HG03565 (cell line): Measurements from ENCODE around the gene SLC35G2.
"Not testable (repeated sequence)": the region's sequence is repeated elsewhere in the genome, so short reads cannot be mapped to it uniquely, and the experiment has no call there.

Experiments used
- ATAC-seq: cut with Tn5 transposase; IDR thresholded peaks from one replicate; pipeline ENCODE4 v1.9.1; 2021; ENCODE audit warnings: mild to moderate bottlenecking, moderate library complexity; ENCODE audit not compliant: unreplicated experiment

Gene SLC35G2

DNA sequence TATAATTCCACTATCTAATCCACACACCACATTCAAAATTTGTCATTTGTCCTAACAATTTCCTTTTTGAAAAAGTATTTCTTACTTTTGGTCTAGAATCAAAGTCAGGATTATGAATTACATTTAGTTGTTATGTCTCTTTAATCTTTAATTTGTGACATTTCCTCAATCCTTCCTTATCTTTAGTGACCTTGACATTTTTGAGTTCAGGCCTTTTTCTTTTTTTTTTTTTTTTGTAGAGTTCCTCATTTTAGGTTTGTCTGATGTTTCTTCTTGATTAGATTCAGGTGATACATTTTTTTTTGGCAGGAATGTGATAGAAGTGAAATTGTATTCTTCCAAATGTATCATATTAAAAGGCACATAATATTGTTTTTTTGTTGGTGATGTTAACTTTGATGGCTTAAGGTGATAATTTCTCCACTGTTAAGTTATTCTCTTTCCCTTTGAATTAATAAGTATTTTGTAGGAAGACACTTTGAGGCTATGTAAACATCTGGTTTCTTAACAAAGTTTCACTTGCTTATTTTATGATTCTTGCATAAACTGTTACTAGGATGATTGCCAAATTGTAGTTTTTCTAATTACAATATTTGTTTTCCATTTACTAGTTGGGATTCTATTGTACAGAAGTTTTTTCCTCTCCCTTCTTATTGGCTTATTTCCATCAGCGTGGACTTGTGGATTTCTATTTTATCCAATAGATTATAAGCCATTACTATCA lies 16.3 kb downstream of the SLC35G2 start:
- ATAC-seq: no peak

DNA sequence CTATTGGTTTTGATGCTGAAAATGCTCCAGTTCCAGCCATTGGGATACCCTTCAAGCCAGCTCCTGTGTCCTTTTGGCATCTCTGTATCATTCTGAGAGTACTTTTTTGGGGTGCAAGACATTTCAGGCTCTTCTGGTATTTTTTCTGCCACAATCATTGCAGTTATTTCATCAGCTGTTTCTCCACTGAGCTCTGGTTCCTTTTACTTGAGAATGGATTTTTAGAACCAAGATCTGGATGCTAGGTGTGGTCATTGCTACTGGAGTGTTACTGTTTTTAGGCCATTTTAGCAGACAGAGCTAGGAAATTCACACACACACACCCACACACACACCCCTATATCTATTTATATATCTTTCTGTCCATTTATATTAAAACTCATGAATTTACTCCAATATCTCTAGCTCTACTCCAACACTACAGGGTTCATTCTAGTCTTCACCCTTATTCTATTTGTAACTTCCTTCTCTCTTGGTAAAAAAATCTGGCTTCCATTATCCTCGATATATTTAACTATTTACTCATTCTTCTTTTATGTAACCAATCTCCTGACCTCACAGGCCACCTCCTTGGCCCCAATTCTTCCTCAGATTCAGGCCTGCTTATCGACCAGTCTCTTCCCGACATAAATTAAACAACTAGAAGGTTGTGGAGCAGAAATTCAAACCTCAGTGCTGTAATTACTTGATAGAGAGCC lies 17.0 kb downstream of the SLC35G2 start:
- ATAC-seq: no peak

GRCh38 chr3:136836511-136837156 lies 17.7 kb downstream of the SLC35G2 start:
- ATAC-seq: no peak

- ATAC-seq: no peak
These were observed 20.0 kb downstream of the SLC35G2 start for GRCh38 chr3:136838641-136839555.

DNA sequence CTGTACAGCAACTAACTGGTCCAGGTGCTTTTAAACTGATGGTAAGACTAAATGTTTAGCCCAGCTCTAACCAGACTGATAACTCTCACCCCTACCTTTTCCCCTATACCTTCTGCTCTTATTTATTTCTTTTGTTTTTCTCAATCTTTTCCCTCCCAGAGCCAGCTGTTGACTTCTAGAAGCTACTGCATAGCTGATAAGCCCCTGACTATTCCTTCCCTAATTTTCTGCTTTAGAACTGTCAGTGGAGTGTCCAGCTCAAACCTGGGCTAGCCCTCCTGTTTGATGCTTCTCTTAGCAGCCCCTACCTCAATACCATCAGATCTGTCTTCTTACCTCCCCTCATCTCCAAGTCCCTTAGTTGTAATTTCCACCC lies 20.6 kb downstream of the SLC35G2 start:
- no peak for ATAC-seq

DNA sequence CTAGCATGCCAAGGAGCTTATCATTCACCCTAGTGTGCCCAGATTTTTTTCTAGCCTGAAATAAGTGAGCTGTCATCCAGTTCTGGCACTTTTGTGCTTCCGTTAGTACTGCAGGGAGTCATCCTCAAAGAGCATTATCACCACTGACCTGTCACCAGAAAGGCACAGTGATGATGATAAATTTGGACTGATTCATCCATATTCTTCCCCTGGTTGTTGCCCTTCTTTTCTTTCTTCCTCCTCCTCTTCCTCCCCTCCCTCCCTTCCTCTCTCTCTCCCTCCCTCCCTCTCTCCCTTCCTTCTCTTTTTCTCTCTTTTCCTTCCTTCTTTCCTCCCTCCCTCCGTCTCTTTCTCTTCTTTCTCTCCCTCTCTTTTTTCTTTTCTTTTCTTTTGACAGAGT lies 21.3 kb downstream of the SLC35G2 start:
- ATAC-seq: no peak

DNA sequence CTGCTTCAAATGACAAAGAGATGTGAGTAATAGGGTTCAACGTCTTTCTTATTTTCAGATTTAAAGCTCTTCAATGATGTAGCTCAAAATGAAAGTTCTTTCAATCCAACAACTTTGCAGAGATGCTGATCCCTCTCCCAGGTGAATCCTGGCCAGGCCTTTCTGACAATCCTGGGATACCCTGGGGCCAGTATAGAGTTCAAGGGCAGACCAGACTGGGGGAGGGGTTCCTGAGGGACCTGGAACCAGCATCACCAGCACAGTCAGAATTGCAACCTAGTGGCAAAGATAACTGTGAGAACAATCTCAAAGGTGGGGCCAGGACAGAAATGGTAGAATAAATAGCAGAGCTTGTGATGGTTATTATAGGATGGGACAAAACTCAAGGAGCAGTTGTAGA lies 23.4 kb downstream of the SLC35G2 start:
- no peak for ATAC-seq

DNA sequence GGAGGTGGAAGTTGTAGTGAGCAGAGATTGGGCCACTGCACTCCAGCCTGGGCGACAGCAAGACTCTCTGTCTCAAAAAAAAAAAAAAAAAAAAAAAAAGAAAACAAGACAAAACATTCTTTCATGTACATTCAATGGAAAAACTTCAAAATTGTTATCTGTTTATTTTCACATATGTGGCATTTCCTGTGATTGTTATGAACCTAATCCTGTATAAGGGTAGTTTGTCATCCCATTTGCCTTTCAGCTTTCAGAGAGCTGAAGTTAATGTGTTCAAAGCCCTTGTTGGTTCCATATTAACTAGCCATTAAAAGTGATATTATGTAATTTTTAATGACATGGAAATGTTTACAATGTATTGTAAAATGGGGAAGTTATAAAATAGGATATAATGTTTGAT lies 25.8 kb downstream of the SLC35G2 start:
- ATAC-seq: no peak

DNA sequence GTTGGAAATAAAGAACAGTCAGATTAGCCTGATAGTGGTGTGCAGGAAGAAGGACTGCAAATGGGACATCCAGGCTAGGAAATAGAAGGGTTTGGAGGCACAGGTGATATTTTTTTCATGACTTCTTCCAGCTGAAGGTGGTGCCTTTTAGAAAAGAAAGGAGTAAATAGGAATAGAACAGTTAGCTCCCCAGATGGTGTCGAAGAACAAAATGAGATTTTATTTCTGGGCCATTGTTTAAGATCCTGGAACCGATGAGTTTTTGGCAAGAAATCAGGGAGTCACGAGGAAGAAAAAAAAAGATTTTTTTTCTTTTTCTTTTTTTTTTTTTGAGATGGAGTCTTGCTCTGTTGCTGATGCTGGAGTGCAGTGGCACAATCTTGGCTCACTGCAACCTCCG lies 33.3 kb downstream of the SLC35G2 start:
- no peak for ATAC-seq

DNA sequence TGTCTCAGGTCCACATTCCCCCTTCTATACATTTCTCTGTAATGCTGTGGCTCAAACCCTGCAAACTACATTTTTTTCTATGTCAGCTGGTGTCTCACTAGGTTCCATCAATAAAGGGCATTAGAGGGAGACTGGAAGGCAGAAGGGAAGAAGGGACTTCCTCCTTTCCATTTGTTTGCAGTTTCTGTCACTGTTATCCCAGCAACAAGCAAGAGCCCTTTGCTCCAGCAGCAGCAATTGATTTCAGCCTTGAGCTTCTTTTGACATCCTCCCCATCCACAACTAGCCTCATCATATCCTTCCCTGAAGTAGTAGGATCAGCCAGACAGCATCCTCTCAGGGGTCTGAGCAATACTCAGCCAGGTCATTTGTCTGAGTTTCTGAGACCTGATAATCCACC lies 37.7 kb downstream of the SLC35G2 start:
- no peak for ATAC-seq

DNA sequence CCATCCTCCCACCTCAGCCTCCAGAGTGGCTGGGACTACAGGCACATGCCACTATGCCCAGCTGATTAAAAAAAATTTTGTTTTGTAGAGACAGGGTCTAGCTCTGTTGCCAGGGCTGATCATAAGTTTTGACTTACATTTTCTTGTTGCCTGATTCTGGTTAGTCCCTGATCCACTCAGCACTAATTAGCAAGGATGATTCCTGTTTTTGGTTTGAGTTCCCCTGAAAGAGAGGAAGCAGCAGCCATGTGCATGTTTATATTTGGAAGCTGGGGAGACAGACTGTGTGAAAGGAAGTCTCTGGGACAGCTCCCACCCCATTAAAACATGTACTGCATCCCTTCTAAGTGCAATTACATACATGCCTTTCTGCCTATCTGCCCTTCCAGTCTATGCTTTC lies 39.5 kb downstream of the SLC35G2 start:
- ATAC-seq: no peak

GRCh38 chr3:136860541-136860940 lies 41.6 kb downstream of the SLC35G2 start:
- ATAC-seq: no peak

DNA sequence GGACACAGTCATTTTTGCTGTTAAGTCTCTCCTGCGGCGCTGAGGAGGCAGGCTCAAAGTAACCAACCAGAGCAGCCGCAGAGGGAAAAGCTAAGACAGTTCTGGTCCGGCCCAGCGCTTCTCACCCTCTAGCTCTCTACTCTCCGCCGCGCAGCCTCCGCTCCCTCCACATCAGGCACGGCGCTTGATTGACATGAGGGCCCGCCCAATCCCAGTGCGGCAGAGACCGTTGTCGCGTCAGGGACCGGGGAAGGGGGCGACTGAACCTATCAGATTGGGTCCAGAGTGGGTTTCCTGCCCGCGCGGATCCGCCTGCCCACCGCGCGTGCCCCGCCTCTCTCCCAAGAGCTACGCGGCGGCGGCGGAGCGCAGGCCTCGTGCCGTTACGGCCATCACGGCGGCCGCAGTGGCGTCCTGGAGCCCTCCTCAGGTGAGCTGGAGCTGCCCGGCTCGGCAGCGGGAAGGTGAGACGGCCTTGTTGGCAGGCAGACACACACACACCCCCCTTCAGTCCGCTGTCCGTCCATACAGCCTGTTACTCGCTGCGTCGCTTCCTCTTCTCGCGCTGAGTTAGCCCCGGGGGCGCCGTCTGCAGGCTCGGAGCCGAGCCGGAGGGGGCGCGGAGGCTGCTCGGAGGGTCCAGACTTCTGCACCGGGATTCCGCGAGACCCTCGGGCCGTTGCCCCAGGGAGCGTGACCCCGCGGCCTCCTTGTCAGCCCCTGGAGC lies 43.1 kb downstream of the SLC35G2 start, which contains the start of gene NCK1:
Gene NCK1 (plus strand): TSS at position 319 of the 727 bp plus-strand sequence. CDS start 65,794 bp downstream, outside the sequence.
- ATAC-seq: peak; percentile 95

- ATAC-seq: no peak
These were observed 43.8 kb downstream of the SLC35G2 start for GRCh38 chr3:136862617-136863322.

- no peak for ATAC-seq
These were observed 50.4 kb downstream of the SLC35G2 start for GRCh38 chr3:136869282-136869681.

GRCh38 chr3:136872258-136872657 lies 53.3 kb downstream of the SLC35G2 start:
- ATAC-seq: not testable (repeated sequence)

- not testable (repeated sequence) for ATAC-seq
These were observed 60.6 kb downstream of the SLC35G2 start for GRCh38 chr3:136879510-136879909.

DNA sequence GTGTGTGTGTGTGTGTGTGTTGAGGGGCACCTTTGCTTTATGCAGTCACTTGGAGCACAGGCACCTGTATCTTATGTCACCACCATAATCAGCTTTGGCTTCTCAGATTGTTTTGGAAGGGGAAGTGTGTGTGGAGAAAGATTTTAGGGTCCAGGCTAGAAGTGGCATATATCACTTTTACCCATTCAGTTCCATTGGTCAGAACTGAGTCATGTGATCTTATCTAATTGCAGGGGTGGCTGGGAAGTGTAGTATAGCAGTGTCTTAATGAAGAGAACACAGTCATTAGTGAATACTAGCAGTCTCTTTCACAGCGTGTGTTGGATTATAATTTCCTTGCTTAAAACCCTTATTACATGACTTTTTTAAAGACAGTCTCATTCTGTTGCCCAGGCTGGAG lies 63.6 kb downstream of the SLC35G2 start:
- no peak for ATAC-seq

DNA sequence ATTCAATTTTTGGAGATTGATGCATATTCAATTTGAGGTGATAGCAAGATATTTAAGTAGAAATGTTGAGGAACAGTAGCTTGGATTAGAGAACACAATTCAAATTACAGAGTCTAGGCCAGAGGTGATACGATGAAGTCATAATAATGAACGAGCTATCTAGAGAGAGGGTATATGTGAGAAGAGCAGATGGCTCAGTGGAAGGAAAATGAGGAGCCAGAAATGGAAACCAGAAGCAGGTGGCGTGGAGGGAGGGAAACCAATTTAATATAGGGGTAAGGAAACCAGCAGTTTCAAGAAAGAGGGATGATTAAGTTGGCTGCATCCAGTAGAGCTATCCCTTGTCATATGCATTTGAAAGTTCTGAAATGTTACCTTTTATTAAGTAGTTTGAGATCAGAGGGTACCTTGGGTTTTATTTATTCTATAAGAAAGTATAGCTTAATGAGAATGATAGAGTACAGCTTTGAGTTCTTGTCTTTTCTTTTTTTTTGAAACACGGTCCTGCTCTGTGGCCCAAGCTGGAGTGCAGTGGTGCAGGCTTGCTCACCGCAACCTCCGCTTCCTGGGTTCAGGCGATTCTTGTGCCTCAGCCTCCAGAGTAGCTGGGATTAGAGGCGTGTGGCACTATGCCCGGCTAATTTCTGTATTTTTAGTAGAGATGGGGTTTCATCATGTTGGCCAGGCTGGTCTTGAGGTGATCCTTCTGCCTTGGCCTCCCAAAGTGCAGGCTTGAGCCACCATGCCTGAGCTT lies 65.2 kb downstream of the SLC35G2 start:
- ATAC-seq: no peak
